ENCODE results near the gene CDC34. TPM values are rescaled to one million over a fixed set of nuclear protein-coding genes. Genes with fewer than 3 reads are reported as not detected.

Gene CDC34
- polyA plus RNA-seq, 2 of the 4 experiments (the other 2 are of a cell fraction) = 37.4 to 62.6 TPM

DNA sequence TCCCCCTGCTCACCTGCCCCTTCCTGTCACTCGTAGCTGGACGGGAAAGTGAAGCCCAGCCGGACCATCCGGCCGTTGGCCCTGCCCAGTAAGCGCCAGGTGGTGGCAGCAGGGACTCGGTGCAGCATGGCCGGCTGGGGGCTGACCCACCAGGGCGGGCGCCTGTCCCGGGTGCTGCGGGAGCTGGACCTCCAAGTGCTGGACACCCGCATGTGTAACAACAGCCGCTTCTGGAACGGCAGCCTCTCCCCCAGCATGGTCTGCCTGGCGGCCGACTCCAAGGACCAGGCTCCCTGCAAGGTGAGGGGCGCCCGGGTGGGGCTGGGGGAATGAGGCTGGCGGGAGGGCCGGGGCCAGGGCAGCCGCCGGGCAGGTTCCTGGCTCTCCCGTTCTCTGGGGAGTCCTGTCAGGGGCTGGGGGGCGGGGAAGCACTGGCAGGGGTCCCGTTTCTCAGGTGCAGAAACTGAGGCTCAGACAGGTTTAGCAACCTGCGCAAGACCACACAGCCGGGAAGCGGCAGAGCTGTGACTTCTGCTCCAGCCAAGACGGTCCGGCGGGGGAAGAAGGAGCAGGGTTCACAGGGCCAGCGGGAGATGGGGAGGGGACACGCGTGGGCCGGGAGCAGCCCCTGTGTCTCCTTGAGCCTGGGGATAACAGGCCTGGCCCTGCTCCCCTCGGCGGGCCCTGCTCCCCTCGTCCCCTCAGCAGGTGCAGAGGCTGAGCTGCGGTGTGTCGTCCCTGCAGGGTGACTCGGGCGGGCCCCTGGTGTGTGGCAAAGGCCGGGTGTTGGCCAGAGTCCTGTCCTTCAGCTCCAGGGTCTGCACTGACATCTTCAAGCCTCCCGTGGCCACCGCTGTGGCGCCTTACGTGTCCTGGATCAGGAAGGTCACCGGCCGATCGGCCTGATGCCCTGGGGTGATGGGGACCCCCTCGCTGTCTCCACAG is 17.6 kb downstream of the CDC34 start:
- WGBS (ENCODE audit: missing lambda C conversion rate) = 93% methylated on average over 15 of the region's 52 CpGs
- no peak overlapping the region for H3K4me2 ChIP-seq
- H3K4me1 ChIP-seq = peaks cover 10% of the 10 kb centered on the region
- FAIRE-seq (no peak), ATAC-seq (no peak; a peak in 1 of 6 replicates), DNase-seq (ENCODE audit: low read depth in 1 of 2, low spot score in 1 of 2) (no peak)
- TF ChIP-seq RNF2 (IDR thresholded peaks at IDR 0.05; ENCODE audit: borderline replicate concordance, low read depth) (no peak), RFX5 (IDR thresholded peaks at IDR 0.05) (no peak), POLR2AphosphoS2 (conservative IDR thresholded peaks at IDR 0.05; ENCODE audit: low read length) (no peak), HOXB5 (CRISPR knock-in tag; IDR thresholded peaks at IDR 0.05) (no peak), CEBPB (IDR thresholded peaks at IDR 0.05) (no peak)
- TF ChIP-seq, protein P1, sequence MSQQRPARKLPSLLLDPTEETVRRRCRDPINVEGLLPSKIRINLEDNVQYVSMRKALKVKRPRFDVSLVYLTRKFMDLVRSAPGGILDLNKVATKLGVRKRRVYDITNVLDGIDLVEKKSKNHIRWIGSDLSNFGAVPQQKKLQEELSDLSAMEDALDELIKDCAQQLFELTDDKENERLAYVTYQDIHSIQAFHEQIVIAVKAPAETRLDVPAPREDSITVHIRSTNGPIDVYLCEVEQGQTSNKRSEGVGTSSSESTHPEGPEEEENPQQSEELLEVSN (IDR thresholded peaks at IDR 0.05; ENCODE audit: borderline replicate concordance, low read depth) = no peak
- ChIA-PET CTCF (no interaction called here), POLR2A (no interaction called here)
- H3K9me3 ChIP-seq = no peaks in the 10 kb centered on the region
- H3K27ac ChIP-seq = no peak overlapping the region
- no peak overlapping the region for H3K4me3 ChIP-seq

DNA sequence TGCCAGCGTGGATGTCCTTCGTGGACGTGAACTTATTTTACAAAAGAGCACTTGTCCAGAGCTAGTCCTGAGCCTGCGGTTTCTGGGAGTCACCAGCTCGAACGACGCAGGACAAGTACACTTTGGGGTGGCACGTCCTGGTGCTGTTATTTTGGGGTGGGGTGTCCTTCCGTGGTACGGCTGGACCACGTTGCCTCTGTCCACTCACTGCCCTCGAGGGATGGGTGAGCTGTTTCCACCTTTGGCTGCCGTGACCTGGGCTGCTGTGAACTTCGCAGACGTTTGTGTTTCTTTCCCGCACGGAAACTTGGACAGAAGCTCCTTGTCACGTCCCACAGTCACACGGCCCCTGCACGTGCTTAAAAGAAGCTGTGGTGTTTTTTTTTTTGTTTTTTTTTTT is 23.3 kb downstream of the CDC34 start:
- ChIA-PET POLR2A (interaction anchor here (0.6 to 2.0 kb wide), 3 partner anchors 17 to 284 kb away, joined by 3 to 16 read pairs (median 5); partner anchors contain the start of gene BSG), CTCF (interaction anchor here (1.4 to 3.0 kb wide), 5 partner anchors 12 to 34 kb away, joined by 4 to 10 read pairs (median 6); partner anchors contain the start of gene CDC34)
- no peak overlapping the region for H3K4me3 ChIP-seq
- FAIRE-seq (no peak), DNase-seq (ENCODE audit: low read depth in 1 of 2, low spot score in 1 of 2) (no peak), ATAC-seq (no peak)
- no peak overlapping the region for H3K4me2 ChIP-seq
- no peaks in the 10 kb centered on the region for H3K9me3 ChIP-seq
- peaks cover 28% of the 10 kb centered on the region for H3K4me1 ChIP-seq
- TF ChIP-seq CHD2 (IDR thresholded peaks at IDR 0.05; ENCODE audit: low read length, partially characterized antibody) (no peak), KDM1A (IDR thresholded peaks at IDR 0.05; ENCODE audit: low read depth) (no peak), ZSCAN20 (CRISPR knock-in tag; IDR thresholded peaks at IDR 0.05) (no peak), JUNB (IDR thresholded peaks at IDR 0.05) (no peak), FOSL2 (IDR thresholded peaks at IDR 0.05) (no peak), FOSL2 (CRISPR knock-in tag; IDR thresholded peaks at IDR 0.05) (no peak), MAFK (IDR thresholded peaks at IDR 0.05; ENCODE audit: partially characterized antibody) (no peak), ZNF302 (CRISPR knock-in tag; IDR thresholded peaks at IDR 0.05) (no peak), FOXS1 (CRISPR knock-in tag; IDR thresholded peaks at IDR 0.05) (no peak), NR3C1 (IDR thresholded peaks at IDR 0.05) (no peak), ZC3H11A (IDR thresholded peaks at IDR 0.05) (no peak), POLR2AphosphoS2 (conservative IDR thresholded peaks at IDR 0.05; ENCODE audit: low read length) (no peak), ESRRA (IDR thresholded peaks at IDR 0.05; ENCODE audit: borderline replicate concordance, low read length) (no peak), EP300 (IDR thresholded peaks at IDR 0.05) (no peak), MYC (IDR thresholded peaks at IDR 0.05; ENCODE audit: borderline replicate concordance, low read length) (no peak), CHD4 (IDR thresholded peaks at IDR 0.05; ENCODE audit: borderline replicate concordance) (no peak)
- TF ChIP-seq, protein P2, sequence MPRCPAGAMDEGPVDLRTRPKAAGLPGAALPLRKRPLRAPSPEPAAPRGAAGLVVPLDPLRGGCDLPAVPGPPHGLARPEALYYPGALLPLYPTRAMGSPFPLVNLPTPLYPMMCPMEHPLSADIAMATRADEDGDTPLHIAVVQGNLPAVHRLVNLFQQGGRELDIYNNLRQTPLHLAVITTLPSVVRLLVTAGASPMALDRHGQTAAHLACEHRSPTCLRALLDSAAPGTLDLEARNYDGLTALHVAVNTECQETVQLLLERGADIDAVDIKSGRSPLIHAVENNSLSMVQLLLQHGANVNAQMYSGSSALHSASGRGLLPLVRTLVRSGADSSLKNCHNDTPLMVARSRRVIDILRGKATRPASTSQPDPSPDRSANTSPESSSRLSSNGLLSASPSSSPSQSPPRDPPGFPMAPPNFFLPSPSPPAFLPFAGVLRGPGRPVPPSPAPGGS (IDR thresholded peaks at IDR 0.05) = no peak
- TF ChIP-seq, protein P3, sequence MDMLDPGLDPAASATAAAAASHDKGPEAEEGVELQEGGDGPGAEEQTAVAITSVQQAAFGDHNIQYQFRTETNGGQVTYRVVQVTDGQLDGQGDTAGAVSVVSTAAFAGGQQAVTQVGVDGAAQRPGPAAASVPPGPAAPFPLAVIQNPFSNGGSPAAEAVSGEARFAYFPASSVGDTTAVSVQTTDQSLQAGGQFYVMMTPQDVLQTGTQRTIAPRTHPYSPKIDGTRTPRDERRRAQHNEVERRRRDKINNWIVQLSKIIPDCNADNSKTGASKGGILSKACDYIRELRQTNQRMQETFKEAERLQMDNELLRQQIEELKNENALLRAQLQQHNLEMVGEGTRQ (IDR thresholded peaks at IDR 0.05) = no peak
- TF ChIP-seq, protein P4, sequence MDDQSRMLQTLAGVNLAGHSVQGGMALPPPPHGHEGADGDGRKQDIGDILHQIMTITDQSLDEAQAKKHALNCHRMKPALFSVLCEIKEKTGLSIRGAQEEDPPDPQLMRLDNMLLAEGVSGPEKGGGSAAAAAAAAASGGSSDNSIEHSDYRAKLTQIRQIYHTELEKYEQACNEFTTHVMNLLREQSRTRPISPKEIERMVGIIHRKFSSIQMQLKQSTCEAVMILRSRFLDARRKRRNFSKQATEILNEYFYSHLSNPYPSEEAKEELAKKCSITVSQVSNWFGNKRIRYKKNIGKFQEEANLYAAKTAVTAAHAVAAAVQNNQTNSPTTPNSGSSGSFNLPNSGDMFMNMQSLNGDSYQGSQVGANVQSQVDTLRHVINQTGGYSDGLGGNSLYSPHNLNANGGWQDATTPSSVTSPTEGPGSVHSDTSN (IDR thresholded peaks at IDR 0.05) = no peak
- TF ChIP-seq, protein P5, sequence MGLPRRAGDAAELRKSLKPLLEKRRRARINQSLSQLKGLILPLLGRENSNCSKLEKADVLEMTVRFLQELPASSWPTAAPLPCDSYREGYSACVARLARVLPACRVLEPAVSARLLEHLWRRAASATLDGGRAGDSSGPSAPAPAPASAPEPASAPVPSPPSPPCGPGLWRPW (IDR thresholded peaks at IDR 0.05) = no peak
- TF ChIP-seq, protein P1 (IDR thresholded peaks at IDR 0.05; ENCODE audit: borderline replicate concordance, low read depth) = no peak
- H3K27ac ChIP-seq = peak overlapping the region in 1 of 2 experiments; percentile 80; a peak in 3 of 6 replicates
- WGBS (ENCODE audit: missing lambda C conversion rate) = 89% methylated on average over 19 of the region's 20 CpGs
